PC-3 (cell line): Measurements from ENCODE around the gene NGDN.

ENCODE experiments used
- CTCF ChIP-seq: fragments of 300-600 bp; sonication (generic); conservative IDR thresholded peaks from 2 replicates; pipeline ENCODE4 v1.5.1; 2017; ENCODE audit warnings: antibody characterized with exemption, low read depth, mild to moderate bottlenecking, low read length
- EZH2phosphoT487 ChIP-seq: fragments of 300-600 bp; sonication (generic); IDR thresholded peaks from 2 replicates; pipeline ENCODE4 v1.6.1; 2018; ENCODE audit warnings: mild to moderate bottlenecking, antibody characterized with exemption, low read length, borderline replicate concordance

DNA sequence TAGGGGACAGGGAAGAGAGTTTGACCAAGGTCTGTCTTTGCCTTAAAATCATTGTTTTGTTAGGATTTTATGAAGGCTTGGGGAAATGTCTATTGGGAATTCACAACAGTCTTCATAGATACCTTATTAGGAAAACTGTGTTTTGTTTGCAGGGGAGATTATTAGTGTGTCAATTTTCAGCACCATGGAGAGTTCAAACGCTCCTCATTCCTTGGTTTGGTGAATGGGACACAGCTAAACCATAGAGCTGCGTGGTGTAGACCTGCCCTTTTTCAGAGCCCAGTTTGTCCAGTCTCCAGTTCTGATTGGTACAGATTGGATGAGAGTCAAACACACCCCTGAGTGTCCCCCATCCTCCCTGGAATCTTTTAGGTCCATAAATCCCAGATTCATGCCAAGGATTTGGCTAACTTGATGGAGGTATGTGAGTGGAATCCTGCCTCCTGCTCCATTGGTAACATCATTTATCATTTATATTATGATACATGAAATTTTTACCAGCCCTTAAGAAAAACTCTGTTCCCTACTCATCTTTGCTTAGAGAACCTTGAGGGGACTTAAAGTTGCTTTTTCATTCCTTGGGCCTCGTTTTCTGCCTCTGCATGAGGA, 12.0 kb downstream of the NGDN start:
- TF ChIP-seq EZH2phosphoT487 (no peak), CTCF (no peak)
